Activated CD4-positive, alpha-beta T cell treated with anti-CD3 and anti-CD28 coated beads, Interleukin-2, amount 10 ng/mL, durations not matched to agents 7 days and 5 days (primary cell): ENCODE measurements around the gene ZG16. TPM values are rescaled to one million over a fixed set of nuclear protein-coding genes. Genes with fewer than 3 reads are reported as not detected.
"Not testable (repeated sequence)": the region's sequence is repeated elsewhere in the genome, so short reads cannot be mapped to it uniquely, and the experiment has no call there.

Experiments
- CTCF ChIA-PET: fragments of 350-600 bp; sonication (Branson Sonifier 250); formaldehyde crosslinking; loops from one replicate; lab custom pipeline; 2021; ENCODE audit warnings: antibody characterized with exemption; lab: Charles Lee
- POLR2A ChIA-PET: fragments of 350-600 bp; sonication (Branson Sonifier 250); formaldehyde crosslinking; loops from one replicate; lab custom pipeline; 2021; ENCODE audit warnings: antibody characterized with exemption; lab: Charles Lee
- DNase-seq: peaks from one replicate; pipeline ENCODE4 v3.0.0-alpha.2; 2020
- H3K27ac Mint-ChIP-seq: one replicate; pipeline ENCODE4 v1.8.0; 2021; ENCODE audit warnings: mild to moderate bottlenecking, moderate library complexity, mixed read lengths
- H3K27me3 Mint-ChIP-seq: one replicate; pipeline ENCODE4 v1.8.0; 2021; ENCODE audit warnings: mixed read lengths
- H3K36me3 Mint-ChIP-seq: one replicate; pipeline ENCODE4 v1.8.0; 2021; ENCODE audit warnings: low read depth, mixed read lengths
- H3K4me1 Mint-ChIP-seq: one replicate; pipeline ENCODE4 v1.8.0; 2021; ENCODE audit warnings: mixed read lengths
- H3K4me3 Mint-ChIP-seq: one replicate; pipeline ENCODE4 v1.8.0; 2021; ENCODE audit warnings: mild to moderate bottlenecking, moderate library complexity, mixed read lengths
- H3K9me3 Mint-ChIP-seq: one replicate; pipeline ENCODE4 v1.8.0; 2021; ENCODE audit warnings: mixed read lengths
- total RNA-seq, 2 experiments: library from RNA; stranded (reverse); gene quantifications; one replicate each; pipeline ENCODE4 v1.2.3, GENCODE V29; 2021

Gene ZG16
- total RNA-seq, 2 experiments from 2014 or later = not detected

GRCh38 chr16:29742683-29743275 lies 35.3 kb upstream of the ZG16 start:
- Mint-ChIP-seq H3K4me1 (peaks cover 86% of the 10 kb centered on the region), H3K36me3 (peaks cover 78% of the 10 kb centered on the region), H3K9me3 (no peaks in the 10 kb centered on the region), H3K27ac (no peak overlapping the region), H3K27me3 (no peaks in the 10 kb centered on the region), H3K4me3 (no peak overlapping the region)
- ChIA-PET POLR2A (no interaction called here), CTCF (interaction anchor here (0.6 to 1.3 kb wide), 3 partner anchors 9 to 65 kb away, joined by 3 to 4 read pairs (median 3); no protein-coding TSS in a partner anchor)
- DNase-seq = no peak

- ChIA-PET POLR2A (interaction anchor here (0.5 kb wide), 1 partner anchor 10 kb away, joined by 3 read pairs; no protein-coding TSS in a partner anchor), CTCF (interaction anchor here (0.5 to 1.3 kb wide), 4 partner anchors 13 to 64 kb away, joined by 3 to 5 read pairs (median 4); no protein-coding TSS in a partner anchor)
- Mint-ChIP-seq H3K36me3 (peaks cover 74% of the 10 kb centered on the region), H3K4me1 (peaks cover 83% of the 10 kb centered on the region), H3K4me3 (peak overlapping the region; percentile 99), H3K9me3 (no peaks in the 10 kb centered on the region), H3K27me3 (no peaks in the 10 kb centered on the region), H3K27ac (peak overlapping the region; percentile 66)
- DNase-seq = no peak
These were observed 34.6 kb upstream of the ZG16 start for GRCh38 chr16:29743475-29743826.

- CTCF ChIA-PET = interaction anchor here (0.5 to 1.6 kb wide), 5 partner anchors 14 to 46 kb away, joined by 3 to 6 read pairs (median 4); partner anchors contain the start of gene KIF22
- peaks cover 74% of the 10 kb centered on the region for H3K36me3 Mint-ChIP-seq
- H3K27me3 Mint-ChIP-seq = no peaks in the 10 kb centered on the region
- H3K4me1 Mint-ChIP-seq = peaks cover 83% of the 10 kb centered on the region
- H3K4me3 Mint-ChIP-seq = peak overlapping the region; percentile 99
- H3K9me3 Mint-ChIP-seq = no peaks in the 10 kb centered on the region
- peak; percentile 49 for DNase-seq
- H3K27ac Mint-ChIP-seq = peak overlapping the region; percentile 66
- POLR2A ChIA-PET = interaction anchor here (0.5 kb wide), 1 partner anchor 9 kb away, joined by 3 read pairs; no protein-coding TSS in a partner anchor
These were observed 34.1 kb upstream of the ZG16 start for GRCh38 chr16:29743827-29744531.

GRCh38 chr16:29744541-29745101 lies 33.4 kb upstream of the ZG16 start:
- POLR2A ChIA-PET = no interaction called here
- H3K4me1 Mint-ChIP-seq = peaks cover 79% of the 10 kb centered on the region
- H3K9me3 Mint-ChIP-seq = no peaks in the 10 kb centered on the region
- DNase-seq = no peak
- CTCF ChIA-PET = interaction anchor here (1.0 to 1.6 kb wide), 3 partner anchors 14 to 45 kb away, joined by 3 to 6 read pairs (median 5); partner anchors contain the start of gene KIF22
- H3K27me3 Mint-ChIP-seq = no peaks in the 10 kb centered on the region
- H3K27ac Mint-ChIP-seq = peak overlapping the region; percentile 96
- H3K4me3 Mint-ChIP-seq = peak overlapping the region; percentile 99
- peaks cover 72% of the 10 kb centered on the region for H3K36me3 Mint-ChIP-seq

GRCh38 chr16:29745121-29745852 lies 32.8 kb upstream of the ZG16 start:
- no peaks in the 10 kb centered on the region for H3K9me3 Mint-ChIP-seq
- POLR2A ChIA-PET = no interaction called here
- H3K27ac Mint-ChIP-seq = peak overlapping the region; percentile 96
- no peaks in the 10 kb centered on the region for H3K27me3 Mint-ChIP-seq
- H3K36me3 Mint-ChIP-seq = peaks cover 65% of the 10 kb centered on the region
- DNase-seq = peak; percentile 58
- peak overlapping the region; percentile 99 for H3K4me3 Mint-ChIP-seq
- H3K4me1 Mint-ChIP-seq = peaks cover 75% of the 10 kb centered on the region
- CTCF ChIA-PET = interaction anchor here (1.2 to 1.6 kb wide), 3 partner anchors 10 to 45 kb away, joined by 3 to 6 read pairs (median 4); partner anchors contain the start of gene KIF22

GRCh38 chr16:29745853-29746345 lies 32.2 kb upstream of the ZG16 start, which contains the start of gene C16orf54:
TSS of gene C16orf54 (minus strand) at chr16:29745990. CDS start at chr16:29744951, 1,039 bp downstream.
- no peaks in the 10 kb centered on the region for H3K27me3 Mint-ChIP-seq
- peak within 1 kb of the TSS; percentile 96 for H3K27ac Mint-ChIP-seq
- DNase-seq = peak; percentile 99
- ChIA-PET POLR2A (no interaction called here), CTCF (interaction anchor here (1.1 to 1.2 kb wide), 2 partner anchors 9 to 39 kb away, joined by 4 to 5 read pairs; no protein-coding TSS in a partner anchor)
- H3K4me3 Mint-ChIP-seq = peak within 1 kb of the TSS; percentile 99
- peaks cover 59% of the 10 kb centered on the region for H3K36me3 Mint-ChIP-seq
- H3K9me3 Mint-ChIP-seq = no peaks in the 10 kb centered on the region
- peaks cover 69% of the 10 kb centered on the region for H3K4me1 Mint-ChIP-seq

- H3K36me3 Mint-ChIP-seq = peaks cover 53% of the 10 kb centered on the region
- CTCF ChIA-PET = interaction anchor here (1.1 to 1.2 kb wide), 2 partner anchors 9 to 38 kb away, joined by 4 to 5 read pairs; no protein-coding TSS in a partner anchor
- DNase-seq, H3K9me3 Mint-ChIP-seq, POLR2A ChIA-PET, H3K27me3 Mint-ChIP-seq: not testable (repeated sequence)
- H3K4me1 Mint-ChIP-seq = peaks cover 65% of the 10 kb centered on the region
- H3K27ac Mint-ChIP-seq = peak overlapping the region; percentile 96
- H3K4me3 Mint-ChIP-seq = peak overlapping the region; percentile 99
These were observed 31.5 kb upstream of the ZG16 start for GRCh38 chr16:29746518-29746917.

- ChIA-PET CTCF (interaction anchor here (0.5 to 1.8 kb wide), 3 partner anchors 28 to 43 kb away, joined by 3 to 5 read pairs (median 4); partner anchors contain the start of gene KIF22), POLR2A (no interaction called here)
- Mint-ChIP-seq H3K27ac (peak overlapping the region; percentile 66), H3K4me3 (no peak overlapping the region), H3K9me3 (no peaks in the 10 kb centered on the region), H3K4me1 (peaks cover 50% of the 10 kb centered on the region), H3K27me3 (no peaks in the 10 kb centered on the region), H3K36me3 (peaks cover 37% of the 10 kb centered on the region)
- DNase-seq = no peak
These were observed 29.9 kb upstream of the ZG16 start for GRCh38 chr16:29747947-29748759.

GRCh38 chr16:29748760-29749149 lies 29.3 kb upstream of the ZG16 start:
- H3K27me3 Mint-ChIP-seq, H3K4me3 Mint-ChIP-seq, POLR2A ChIA-PET, H3K9me3 Mint-ChIP-seq, H3K27ac Mint-ChIP-seq: not testable (repeated sequence)
- CTCF ChIA-PET = interaction anchor here (0.5 to 1.8 kb wide), 3 partner anchors 28 to 42 kb away, joined by 3 to 5 read pairs (median 4); partner anchors contain the start of gene KIF22
- peak; percentile 23 for DNase-seq
- Mint-ChIP-seq H3K36me3 (peaks cover 31% of the 10 kb centered on the region), H3K4me1 (peaks cover 47% of the 10 kb centered on the region)

GRCh38 chr16:29753516-29753915 lies 24.5 kb upstream of the ZG16 start:
- H3K4me3 Mint-ChIP-seq = no peak overlapping the region
- H3K27me3 Mint-ChIP-seq = no peaks in the 10 kb centered on the region
- DNase-seq = no peak
- H3K4me1 Mint-ChIP-seq = peaks cover 32% of the 10 kb centered on the region
- H3K27ac Mint-ChIP-seq = no peak overlapping the region
- ChIA-PET CTCF (interaction anchor here (1.3 to 1.5 kb wide), 2 partner anchors 12 to 37 kb away, joined by 6 to 8 read pairs; partner anchors contain the start of gene KIF22), POLR2A (interaction anchor here (0.7 kb wide), 1 partner anchor 10 kb away, joined by 3 read pairs; no protein-coding TSS in a partner anchor)
- peaks cover 6% of the 10 kb centered on the region for H3K36me3 Mint-ChIP-seq
- no peaks in the 10 kb centered on the region for H3K9me3 Mint-ChIP-seq

- Mint-ChIP-seq H3K4me3 (no peak overlapping the region), H3K9me3 (no peaks in the 10 kb centered on the region), H3K27ac (peak overlapping the region; percentile 46), H3K36me3 (no peaks in the 10 kb centered on the region), H3K4me1 (peaks cover 23% of the 10 kb centered on the region), H3K27me3 (peaks cover 2% of the 10 kb centered on the region)
- DNase-seq = no peak
- ChIA-PET CTCF (interaction anchor here (0.7 to 0.9 kb wide), 5 partner anchors 12 to 881 kb away, joined by 3 to 6 read pairs (median 3); no protein-coding TSS in a partner anchor), POLR2A (interaction anchor here (0.7 kb wide), 1 partner anchor 59 kb away, joined by 3 read pairs; the partner anchor contains the start of gene PAGR1)
These were observed 21.4 kb upstream of the ZG16 start for GRCh38 chr16:29756654-29757053.
